Mononuclear cell (primary cell): Measurements from ENCODE around the gene TESPA1. TPM values are rescaled to one million over a fixed set of nuclear protein-coding genes. Genes with fewer than 3 reads are reported as not detected.

Experiments used
- H3K27me3 ChIP-seq: 2 replicates; pipeline ENCODE4 v1.6.0; 2011; ENCODE audit warnings: low read length, control low read depth; ENCODE audit not compliant: insufficient read depth
- H3K4me1 ChIP-seq: 2 replicates; pipeline ENCODE4 v1.5.1; 2011; ENCODE audit warnings: mild to moderate bottlenecking, low read length, control low read depth; ENCODE audit not compliant: insufficient read depth
- H3K4me3 ChIP-seq: 2 replicates; pipeline ENCODE4 v1.5.1; 2011; ENCODE audit warnings: mild to moderate bottlenecking, low read length, moderate library complexity
- H3K9me3 ChIP-seq: 2 replicates; pipeline ENCODE4 v1.5.1; 2011; ENCODE audit warnings: low read depth, mild to moderate bottlenecking, control low read depth, low read length
- total RNA-seq: library from RNA; depleted of rRNA; stranded (reverse); fragments of >200 nt; gene quantifications from one replicate; pipeline ENCODE4 v1.2.3, GENCODE V29; 2012

Gene TESPA1
- total RNA-seq: 113 TPM

GRCh38 chr12:54984658-54985376 is at the start of gene TESPA1:
Gene TESPA1 (minus strand): TSS chr12:54984762. CDS start chr12:54974562, 10,200 bp downstream.
- Histone ChIP-seq H3K4me3 (peak within 1 kb of the TSS; percentile 47), H3K4me1 (peaks cover 46% of the 10 kb centered on the region), H3K27me3 (no peaks in the 10 kb centered on the region), H3K9me3 (no peaks in the 10 kb centered on the region)

GRCh38 chr12:55034218-55034617 is 49.7 kb upstream of the TESPA1 start:
- Histone ChIP-seq H3K4me3 (no peak overlapping the region), H3K27me3 (peaks cover 8% of the 10 kb centered on the region), H3K4me1 (peaks cover 33% of the 10 kb centered on the region), H3K9me3 (no peaks in the 10 kb centered on the region)

- Histone ChIP-seq H3K4me1 (no peaks in the 10 kb centered on the region), H3K4me3 (no peak overlapping the region), H3K27me3 (peaks cover 61% of the 10 kb centered on the region), H3K9me3 (no peaks in the 10 kb centered on the region)
These were observed 40.9 kb upstream of the TESPA1 start for GRCh38 chr12:55025508-55025907.

GRCh38 chr12:55024575-55024974 is 40.0 kb upstream of the TESPA1 start:
- Histone ChIP-seq H3K4me1 (peaks cover 6% of the 10 kb centered on the region), H3K4me3 (no peak overlapping the region), H3K27me3 (peaks cover 65% of the 10 kb centered on the region), H3K9me3 (no peaks in the 10 kb centered on the region)

- Histone ChIP-seq H3K9me3 (no peaks in the 10 kb centered on the region), H3K4me3 (no peak within 1 kb of the TSS), H3K27me3 (peaks cover 75% of the 10 kb centered on the region), H3K4me1 (peaks cover 7% of the 10 kb centered on the region)
These were observed 35.2 kb upstream of the TESPA1 start, which contains the start of gene NEUROD4 for GRCh38 chr12:55019784-55020183. Gene NEUROD4 (plus strand): TSS chr12:55019974. CDS start chr12:55026440, 6,466 bp downstream.

- Histone ChIP-seq H3K27me3 (peaks cover 54% of the 10 kb centered on the region), H3K4me1 (peaks cover 7% of the 10 kb centered on the region), H3K4me3 (no peak overlapping the region), H3K9me3 (no peaks in the 10 kb centered on the region)
These were observed 32.9 kb upstream of the TESPA1 start for GRCh38 chr12:55017416-55017925.

- H3K27me3 ChIP-seq: peaks cover 13% of the 10 kb centered on the region
- no peak overlapping the region for H3K4me3 ChIP-seq
- no peaks in the 10 kb centered on the region for H3K4me1 ChIP-seq
- no peaks in the 10 kb centered on the region for H3K9me3 ChIP-seq
These were observed 24.5 kb upstream of the TESPA1 start for GRCh38 chr12:55008944-55009585.

GRCh38 chr12:55002355-55002754 is 17.8 kb upstream of the TESPA1 start:
- H3K9me3 ChIP-seq: no peaks in the 10 kb centered on the region
- H3K4me1 ChIP-seq: no peaks in the 10 kb centered on the region
- no peaks in the 10 kb centered on the region for H3K27me3 ChIP-seq

GRCh38 chr12:55001198-55001868 is 16.8 kb upstream of the TESPA1 start:
- no peaks in the 10 kb centered on the region for H3K4me1 ChIP-seq
- H3K27me3 ChIP-seq: no peaks in the 10 kb centered on the region
- no peak overlapping the region for H3K4me3 ChIP-seq
- no peaks in the 10 kb centered on the region for H3K9me3 ChIP-seq

More at GRCh38 chr12:55002355-55002754, 17.8 kb upstream of the TESPA1 start:
- H3K4me3 ChIP-seq: no peak overlapping the region

- Histone ChIP-seq H3K4me3 (no peak overlapping the region), H3K4me1 (no peaks in the 10 kb centered on the region), H3K9me3 (no peaks in the 10 kb centered on the region)
These were observed 14.5 kb upstream of the TESPA1 start for GRCh38 chr12:54998958-54999510.

GRCh38 chr12:54997929-54998522 is 13.5 kb upstream of the TESPA1 start:
- H3K4me1 ChIP-seq: no peaks in the 10 kb centered on the region
- H3K4me3 ChIP-seq: no peak overlapping the region
- no peaks in the 10 kb centered on the region for H3K27me3 ChIP-seq
- H3K9me3 ChIP-seq: no peaks in the 10 kb centered on the region

More at GRCh38 chr12:54998958-54999510, 14.5 kb upstream of the TESPA1 start:
- H3K27me3 ChIP-seq: no peaks in the 10 kb centered on the region

GRCh38 chr12:54996205-54996604 is 11.6 kb upstream of the TESPA1 start:
- no peak overlapping the region for H3K4me3 ChIP-seq
- H3K4me1 ChIP-seq: peaks cover 11% of the 10 kb centered on the region
- H3K9me3 ChIP-seq: no peaks in the 10 kb centered on the region
- no peaks in the 10 kb centered on the region for H3K27me3 ChIP-seq

GRCh38 chr12:54993181-54993835 is 8.7 kb upstream of the TESPA1 start:
- peaks cover 24% of the 10 kb centered on the region for H3K4me1 ChIP-seq
- H3K27me3 ChIP-seq: no peaks in the 10 kb centered on the region
- no peak overlapping the region for H3K4me3 ChIP-seq
- H3K9me3 ChIP-seq: no peaks in the 10 kb centered on the region

GRCh38 chr12:54991991-54992375 is 7.4 kb upstream of the TESPA1 start:
- Histone ChIP-seq H3K4me1 (peaks cover 24% of the 10 kb centered on the region), H3K27me3 (no peaks in the 10 kb centered on the region), H3K4me3 (no peak overlapping the region), H3K9me3 (no peaks in the 10 kb centered on the region)
